GM06990 (cell line): Measurements from ENCODE around the gene CDC42BPB.

ENCODE experiments used
- DNase-seq: peaks from one replicate; pipeline ENCODE4 v3.0.0-alpha.2; 2011; ENCODE audit not compliant: insufficient read length; ENCODE audit errors: extremely low read depth
- H3K27me3 ChIP-seq: replicated peaks from 2 replicates; pipeline ENCODE4 v1.6.0; 2011; ENCODE audit warnings: low read length; ENCODE audit not compliant: control insufficient read depth, insufficient read depth
- H3K36me3 ChIP-seq: 2 replicates; pipeline ENCODE4 v1.5.1; 2011; ENCODE audit warnings: low read length; ENCODE audit not compliant: control insufficient read depth, insufficient read depth
- H3K4me3 ChIP-seq: replicated peaks from 2 replicates; pipeline ENCODE4 v1.5.1; 2011; ENCODE audit warnings: low read depth, mild to moderate bottlenecking, control low read depth, low read length
- CTCF ChIP-seq: IDR thresholded peaks from 2 replicates; pipeline ENCODE4 v1.5.1; 2011; ENCODE audit warnings: low read length, control low read depth, mild to moderate bottlenecking, inconsistent platforms; ENCODE audit not compliant: insufficient read depth, poor library complexity, severe bottlenecking

Gene CDC42BPB

GRCh38 chr14:103000291-103000921 lies 56.9 kb downstream of the CDC42BPB start:
- Histone ChIP-seq H3K36me3 (no peaks in the 10 kb centered on the region; the same call in 1 of the 2 replicates), H3K27me3 (no peaks in the 10 kb centered on the region), H3K4me3 (no peak overlapping the region)
- no peak for DNase-seq
- no peak for TF ChIP-seq CTCF

- DNase-seq, result no peak
- no peak overlapping the region for H3K4me3 ChIP-seq
- no peaks in the 10 kb centered on the region; the same call in none of the 2 replicates for H3K36me3 ChIP-seq
- no peak for TF ChIP-seq CTCF
- H3K27me3 ChIP-seq, result no peaks in the 10 kb centered on the region
These were observed 58.0 kb downstream of the CDC42BPB start for GRCh38 chr14:102999227-102999895.

- Histone ChIP-seq H3K27me3 (no peaks in the 10 kb centered on the region), H3K36me3 (no peaks in the 10 kb centered on the region; the same call in none of the 2 replicates), H3K4me3 (no peak overlapping the region)
- TF ChIP-seq CTCF, result no peak
- DNase-seq, result no peak
These were observed 59.0 kb downstream of the CDC42BPB start for GRCh38 chr14:102998393-102998792.

GRCh38 chr14:102996941-102997340 lies 60.4 kb downstream of the CDC42BPB start:
- Histone ChIP-seq H3K36me3 (no peaks in the 10 kb centered on the region; the same call in none of the 2 replicates), H3K27me3 (no peaks in the 10 kb centered on the region), H3K4me3 (no peak overlapping the region)
- no peak for DNase-seq
- TF ChIP-seq CTCF, result no peak

GRCh38 chr14:102994689-102995088 lies 62.7 kb downstream of the CDC42BPB start:
- no peak overlapping the region for H3K4me3 ChIP-seq
- TF ChIP-seq CTCF, result no peak
- no peak for DNase-seq
- no peaks in the 10 kb centered on the region; the same call in 1 of the 2 replicates for H3K36me3 ChIP-seq
- H3K27me3 ChIP-seq, result no peaks in the 10 kb centered on the region
